ENCODE measurements around the gene BLNK.

The BLNK gene

DNA sequence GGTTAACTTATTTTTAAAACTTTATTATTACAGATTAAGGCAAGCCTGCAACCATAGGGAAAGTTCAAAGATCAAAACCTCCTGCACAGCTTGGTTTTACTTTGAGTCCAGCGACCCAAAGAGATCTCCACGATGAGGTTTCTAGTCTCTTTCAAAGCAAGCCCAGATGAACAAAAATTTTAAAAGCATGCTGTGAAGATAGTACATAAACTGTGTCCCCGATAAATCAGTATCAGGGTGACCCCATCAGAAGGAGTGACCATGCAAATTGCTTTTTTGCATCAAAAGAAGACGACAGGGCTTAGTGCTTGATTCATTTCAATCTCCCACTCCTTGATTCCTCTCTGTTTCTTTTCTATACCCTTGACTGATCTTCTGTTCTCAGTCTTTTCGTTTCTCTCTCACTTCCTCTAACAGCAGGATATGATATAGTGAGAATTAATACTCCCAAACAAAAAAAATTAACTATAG is 16.8 kb upstream of the BLNK start:
- TF ChIP-seq, protein P1, sequence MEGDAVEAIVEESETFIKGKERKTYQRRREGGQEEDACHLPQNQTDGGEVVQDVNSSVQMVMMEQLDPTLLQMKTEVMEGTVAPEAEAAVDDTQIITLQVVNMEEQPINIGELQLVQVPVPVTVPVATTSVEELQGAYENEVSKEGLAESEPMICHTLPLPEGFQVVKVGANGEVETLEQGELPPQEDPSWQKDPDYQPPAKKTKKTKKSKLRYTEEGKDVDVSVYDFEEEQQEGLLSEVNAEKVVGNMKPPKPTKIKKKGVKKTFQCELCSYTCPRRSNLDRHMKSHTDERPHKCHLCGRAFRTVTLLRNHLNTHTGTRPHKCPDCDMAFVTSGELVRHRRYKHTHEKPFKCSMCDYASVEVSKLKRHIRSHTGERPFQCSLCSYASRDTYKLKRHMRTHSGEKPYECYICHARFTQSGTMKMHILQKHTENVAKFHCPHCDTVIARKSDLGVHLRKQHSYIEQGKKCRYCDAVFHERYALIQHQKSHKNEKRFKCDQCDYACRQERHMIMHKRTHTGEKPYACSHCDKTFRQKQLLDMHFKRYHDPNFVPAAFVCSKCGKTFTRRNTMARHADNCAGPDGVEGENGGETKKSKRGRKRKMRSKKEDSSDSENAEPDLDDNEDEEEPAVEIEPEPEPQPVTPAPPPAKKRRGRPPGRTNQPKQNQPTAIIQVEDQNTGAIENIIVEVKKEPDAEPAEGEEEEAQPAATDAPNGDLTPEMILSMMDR (IDR thresholded peaks at IDR 0.05; ENCODE audit: low read depth, low read length) = no peak
- TF ChIP-seq EZH2phosphoT487 (IDR thresholded peaks at IDR 0.05; ENCODE audit: low read depth) = no peak
- Histone ChIP-seq H3K36me3 (replicated peaks; ENCODE audit: low read depth, low read length) (no peaks in the 10 kb centered on the region), H2AFZ (ENCODE audit: low read depth, low read length) (no peak overlapping the region), H3K9ac (ENCODE audit: low read length) (peak overlapping the region; percentile 93), H3K4me2 (ENCODE audit: low read length) (peak overlapping the region; percentile 97), H3K27me3 (ENCODE audit: low read depth, low read length) (no peaks in the 10 kb centered on the region), H3K9me3 (ENCODE audit: insufficient read depth, low read length) (no peaks in the 10 kb centered on the region), H3K4me1 (ENCODE audit: low read length) (peaks cover 80% of the 10 kb centered on the region), H4K20me1 (ENCODE audit: insufficient read depth, low read length) (no peaks in the 10 kb centered on the region), H3K27ac (ENCODE audit: low read length) (peak overlapping the region; percentile 100), H3K4me3 (ENCODE audit: low read length) (peak overlapping the region; percentile 72), H3K79me2 (ENCODE audit: low read length) (peaks cover 57% of the 10 kb centered on the region)

DNA sequence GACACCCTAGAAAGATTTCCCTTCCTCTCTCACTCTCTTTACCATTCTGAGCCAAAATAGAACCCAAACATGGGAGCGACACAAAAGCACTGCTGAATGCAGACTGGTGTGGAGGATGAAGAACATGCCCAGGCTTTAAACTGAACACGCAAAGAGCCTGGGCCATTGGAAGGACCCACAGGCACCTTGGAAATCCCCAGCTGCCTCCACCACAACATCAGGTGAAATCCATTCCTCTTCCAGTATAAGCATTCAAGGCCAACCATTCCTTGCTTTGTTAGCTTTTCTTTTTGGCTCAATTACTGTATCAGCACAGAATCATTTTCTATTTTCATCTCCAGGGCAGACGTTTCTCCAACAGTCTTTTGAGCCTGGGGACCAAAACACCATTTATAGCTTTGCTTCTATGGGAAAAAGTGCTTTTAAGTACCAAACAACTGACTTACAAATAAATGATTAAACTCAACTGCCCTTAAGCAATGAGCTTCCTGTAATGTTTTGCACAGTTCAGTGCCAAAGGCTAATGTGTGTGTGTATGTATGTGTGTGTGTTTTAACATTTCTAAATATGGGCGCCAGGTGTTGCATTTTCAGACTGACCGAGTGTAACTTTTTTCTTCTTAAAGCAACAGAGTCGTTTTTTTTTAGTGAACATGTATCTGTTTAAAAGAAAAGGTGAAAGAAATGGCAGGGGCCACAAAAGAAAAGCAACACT is 16.2 kb upstream of the BLNK start:
- H3K9me3 ChIP-seq (ENCODE audit: insufficient read depth, low read length) = no peaks in the 10 kb centered on the region
- H3K4me2 ChIP-seq (ENCODE audit: low read length) = peak overlapping the region; percentile 97
- peaks cover 74% of the 10 kb centered on the region for H3K4me1 ChIP-seq (ENCODE audit: low read length)
- H3K27ac ChIP-seq (ENCODE audit: low read length) = peak overlapping the region; percentile 100
- H3K27me3 ChIP-seq (ENCODE audit: low read depth, low read length) = no peaks in the 10 kb centered on the region
- H3K9ac ChIP-seq (ENCODE audit: low read length) = peak overlapping the region; percentile 93
- TF ChIP-seq, protein P1 (IDR thresholded peaks at IDR 0.05; ENCODE audit: low read depth, low read length) = no peak
- no peak for TF ChIP-seq EZH2phosphoT487 (IDR thresholded peaks at IDR 0.05; ENCODE audit: low read depth)
- H4K20me1 ChIP-seq (ENCODE audit: insufficient read depth, low read length) = no peaks in the 10 kb centered on the region
- no peak overlapping the region for H2AFZ ChIP-seq (ENCODE audit: low read depth, low read length)
- H3K4me3 ChIP-seq (ENCODE audit: low read length) = peak overlapping the region; percentile 72
- no peaks in the 10 kb centered on the region for H3K36me3 ChIP-seq (replicated peaks; ENCODE audit: low read depth, low read length)
- H3K79me2 ChIP-seq (ENCODE audit: low read length) = peaks cover 53% of the 10 kb centered on the region

- no peaks in the 10 kb centered on the region for H3K9me3 ChIP-seq (ENCODE audit: insufficient read depth, low read length)
- peak overlapping the region; percentile 69; the same call in 1 of the 2 replicates for H2AFZ ChIP-seq (ENCODE audit: low read depth, low read length)
- peak overlapping the region; percentile 35; the same call in 1 of the 2 replicates for H3K9ac ChIP-seq (ENCODE audit: low read length)
- peak overlapping the region; percentile 67 for H3K4me2 ChIP-seq (ENCODE audit: low read length)
- H3K79me2 ChIP-seq (ENCODE audit: low read length) = peaks cover 31% of the 10 kb centered on the region
- peak overlapping the region; percentile 100 for H3K27ac ChIP-seq (ENCODE audit: low read length)
- peaks cover 52% of the 10 kb centered on the region for H3K4me1 ChIP-seq (ENCODE audit: low read length)
- H3K4me3 ChIP-seq (ENCODE audit: low read length) = peak overlapping the region; percentile 34
- TF ChIP-seq EZH2phosphoT487 (IDR thresholded peaks at IDR 0.05; ENCODE audit: low read depth) = no peak
- TF ChIP-seq, protein P1 (IDR thresholded peaks at IDR 0.05; ENCODE audit: low read depth, low read length) = no peak
- no peaks in the 10 kb centered on the region for H4K20me1 ChIP-seq (ENCODE audit: insufficient read depth, low read length)
- H3K36me3 ChIP-seq (replicated peaks; ENCODE audit: low read depth, low read length) = no peaks in the 10 kb centered on the region
- no peaks in the 10 kb centered on the region for H3K27me3 ChIP-seq (ENCODE audit: low read depth, low read length)
Measured at GRCh38 chr10:96285331-96285752, 14.0 kb upstream of the BLNK start.

- Histone ChIP-seq H3K4me3 (ENCODE audit: low read length) (no peak overlapping the region), H3K79me2 (ENCODE audit: low read length) (peaks cover 16% of the 10 kb centered on the region), H3K4me1 (ENCODE audit: low read length) (peaks cover 44% of the 10 kb centered on the region), H3K9me3 (ENCODE audit: insufficient read depth, low read length) (no peaks in the 10 kb centered on the region), H3K27ac (ENCODE audit: low read length) (no peak overlapping the region), H3K9ac (ENCODE audit: low read length) (no peak overlapping the region), H3K36me3 (replicated peaks; ENCODE audit: low read depth, low read length) (no peaks in the 10 kb centered on the region), H3K27me3 (ENCODE audit: low read depth, low read length) (no peaks in the 10 kb centered on the region), H2AFZ (ENCODE audit: low read depth, low read length) (no peak overlapping the region), H4K20me1 (ENCODE audit: insufficient read depth, low read length) (no peaks in the 10 kb centered on the region), H3K4me2 (ENCODE audit: low read length) (no peak overlapping the region)
- no peak for TF ChIP-seq EZH2phosphoT487 (IDR thresholded peaks at IDR 0.05; ENCODE audit: low read depth)
- TF ChIP-seq, protein P1 (IDR thresholded peaks at IDR 0.05; ENCODE audit: low read depth, low read length) = no peak
Measured at GRCh38 chr10:96283756-96284155, 12.4 kb upstream of the BLNK start.
